HUES64 (cell line): ENCODE measurements around the gene RCAN2.
"Not testable (repeated sequence)": the region's sequence is repeated elsewhere in the genome, so short reads cannot be mapped to it uniquely, and the experiment has no call there.

Experiments used
- H3K27ac ChIP-seq: 2 replicates; pipeline ENCODE4 v1.7.0; 2013; ENCODE audit warnings: low read depth, low read length, inconsistent platforms
- H3K27me3 ChIP-seq: 2 replicates; pipeline ENCODE4 v1.6.1; 2013; ENCODE audit warnings: mild to moderate bottlenecking, low read length; ENCODE audit not compliant: insufficient read depth
- H3K36me3 ChIP-seq: 2 replicates; pipeline ENCODE4 v1.6.1; 2013; ENCODE audit warnings: mild to moderate bottlenecking, low read length; ENCODE audit not compliant: insufficient read depth
- H3K4me1 ChIP-seq: 2 replicates; pipeline ENCODE4 v1.6.1; 2013; ENCODE audit warnings: mild to moderate bottlenecking, low read length, moderate library complexity; ENCODE audit not compliant: insufficient read depth
- H3K4me3 ChIP-seq: 2 replicates; pipeline ENCODE4 v1.5.1; 2013; ENCODE audit warnings: mild to moderate bottlenecking, low read length, moderate library complexity
- H3K9ac ChIP-seq: 2 replicates; pipeline ENCODE4 v1.6.1; 2013; ENCODE audit warnings: mild to moderate bottlenecking, low read depth, low read length
- H3K9me3 ChIP-seq: 2 replicates; pipeline ENCODE4 v1.6.1; 2013; ENCODE audit warnings: low read depth, low read length; ENCODE audit not compliant: insufficient read depth
- WGBS: fragments of 150-250, 120-280 bp; methylation state at CpG from one replicate; pipeline ENCODE4 v1.1.7; 2013; ENCODE audit warnings: missing lambda C conversion rate; 5-methylcytosine and 5-hydroxymethylcytosine counted together

RCAN2 gene

DNA sequence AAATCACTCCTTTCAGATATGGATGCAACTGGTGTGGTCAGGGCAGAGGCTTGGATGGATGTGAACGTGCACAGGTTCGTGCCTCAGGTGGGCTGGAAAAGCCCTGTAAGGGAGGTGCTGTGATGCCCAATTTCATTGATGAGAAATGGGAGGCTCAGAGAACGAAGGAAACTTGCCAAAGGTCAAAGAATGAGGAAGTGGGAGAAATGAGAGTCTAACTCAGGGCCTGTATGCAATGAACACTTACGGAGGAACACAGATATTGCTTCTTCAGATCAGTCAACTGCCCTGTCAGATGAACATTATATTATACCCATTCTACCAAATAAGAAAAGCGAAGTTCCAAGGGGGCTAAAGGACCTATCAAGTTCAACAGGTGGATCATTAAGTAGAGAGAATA is 134.7 kb downstream of the RCAN2 start:
- no peak overlapping the region for H3K27ac ChIP-seq
- no peak overlapping the region for H3K4me3 ChIP-seq
- H3K27me3 ChIP-seq, result no peaks in the 10 kb centered on the region
- 92% methylated on average over 4 of the region's 5 CpGs for WGBS
- H3K9ac ChIP-seq, result no peak overlapping the region
- no peaks in the 10 kb centered on the region for H3K36me3 ChIP-seq
- H3K4me1 ChIP-seq, result no peaks in the 10 kb centered on the region
- H3K9me3 ChIP-seq, result peaks cover under 1% of the 10 kb centered on the region; the same call in 1 of the 2 replicates

DNA sequence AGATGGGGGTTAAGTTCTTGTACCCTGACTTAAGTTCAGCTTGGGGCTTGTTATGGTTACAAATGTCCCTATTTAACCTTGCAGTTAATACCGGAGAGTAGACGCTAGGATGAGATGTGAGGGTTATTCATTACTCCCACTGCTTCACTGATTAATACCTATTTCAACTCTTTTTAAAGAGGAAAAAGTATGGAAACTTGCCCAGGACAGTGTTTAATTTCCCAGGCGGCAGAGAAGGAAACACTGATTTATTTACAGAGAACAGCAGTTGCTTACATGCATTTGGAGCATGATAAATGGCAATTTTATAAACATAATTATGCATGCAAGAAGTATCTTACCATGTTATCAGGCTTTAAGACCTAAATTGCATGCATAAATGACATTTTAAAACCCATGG is 137.7 kb downstream of the RCAN2 start:
- Histone ChIP-seq H3K27ac (no peak overlapping the region), H3K4me1 (no peaks in the 10 kb centered on the region), H3K27me3 (no peaks in the 10 kb centered on the region), H3K9me3 (no peaks in the 10 kb centered on the region), H3K9ac (no peak overlapping the region), H3K36me3 (no peaks in the 10 kb centered on the region), H3K4me3 (no peak overlapping the region)
- 100% methylated on average over 1 of the region's 3 CpGs for WGBS

GRCh38 chr6:46352541-46353268 is 138.5 kb downstream of the RCAN2 start:
- no peaks in the 10 kb centered on the region for H3K27me3 ChIP-seq
- no peak overlapping the region for H3K27ac ChIP-seq
- no peaks in the 10 kb centered on the region for H3K9me3 ChIP-seq
- 95% methylated on average over 2 of the region's 2 CpGs for WGBS
- no peak overlapping the region for H3K9ac ChIP-seq
- H3K4me1 ChIP-seq, result no peaks in the 10 kb centered on the region
- no peak overlapping the region for H3K4me3 ChIP-seq
- no peaks in the 10 kb centered on the region for H3K36me3 ChIP-seq

DNA sequence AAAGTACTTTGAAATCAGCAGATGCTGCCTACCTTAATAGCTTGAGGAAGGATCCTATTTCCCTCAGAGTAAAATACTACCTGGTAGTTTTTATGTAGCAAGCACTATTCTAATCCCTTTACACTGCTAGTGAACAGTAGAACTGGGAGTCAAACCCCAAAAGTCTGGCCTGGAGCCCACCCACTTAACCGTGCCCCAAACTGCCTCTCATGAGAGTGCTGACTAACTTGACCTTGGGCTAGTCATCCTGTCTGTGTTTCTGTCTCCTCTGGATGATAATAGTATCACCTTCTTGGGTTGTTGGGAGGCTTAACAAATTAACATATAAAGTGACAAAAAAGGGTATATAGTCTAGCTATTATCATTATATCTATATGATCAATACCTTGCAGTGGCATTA is 140.5 kb downstream of the RCAN2 start:
- no peaks in the 10 kb centered on the region for H3K36me3 ChIP-seq
- 88% methylated on average over 1 of the region's 1 CpG for WGBS
- H3K4me1 ChIP-seq, result no peaks in the 10 kb centered on the region
- no peak overlapping the region for H3K27ac ChIP-seq
- no peak overlapping the region for H3K4me3 ChIP-seq
- no peaks in the 10 kb centered on the region for H3K9me3 ChIP-seq
- no peak overlapping the region for H3K9ac ChIP-seq
- no peaks in the 10 kb centered on the region for H3K27me3 ChIP-seq

GRCh38 chr6:46347669-46348068 is 143.6 kb downstream of the RCAN2 start:
- H3K9me3 ChIP-seq, result no peaks in the 10 kb centered on the region
- 94% methylated on average over 3 of the region's 3 CpGs for WGBS
- no peak overlapping the region for H3K27ac ChIP-seq
- H3K36me3 ChIP-seq, result no peaks in the 10 kb centered on the region
- no peaks in the 10 kb centered on the region for H3K27me3 ChIP-seq
- no peak overlapping the region for H3K4me3 ChIP-seq
- H3K9ac ChIP-seq, result no peak overlapping the region
- H3K4me1 ChIP-seq, result no peaks in the 10 kb centered on the region

DNA sequence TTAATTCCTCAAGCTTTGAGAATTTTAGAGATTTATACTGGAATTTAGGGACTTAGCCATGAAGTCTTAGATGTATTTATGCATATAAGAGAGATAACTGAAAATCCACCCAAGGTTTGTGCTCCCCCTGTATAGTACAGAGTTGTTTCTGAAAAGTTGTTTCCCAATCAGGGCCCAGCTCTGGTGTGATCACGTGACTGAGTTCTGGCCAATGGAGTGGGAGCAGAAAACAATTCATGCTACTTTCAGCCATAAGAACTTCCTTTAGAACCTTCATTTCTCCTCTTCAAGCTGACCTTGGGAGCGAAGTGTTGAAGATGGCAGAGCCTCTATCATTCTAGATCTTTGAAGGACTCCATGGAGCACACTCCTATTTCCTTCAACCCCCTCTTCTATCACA is 151.0 kb downstream of the RCAN2 start:
- H3K36me3 ChIP-seq, result no peaks in the 10 kb centered on the region

DNA sequence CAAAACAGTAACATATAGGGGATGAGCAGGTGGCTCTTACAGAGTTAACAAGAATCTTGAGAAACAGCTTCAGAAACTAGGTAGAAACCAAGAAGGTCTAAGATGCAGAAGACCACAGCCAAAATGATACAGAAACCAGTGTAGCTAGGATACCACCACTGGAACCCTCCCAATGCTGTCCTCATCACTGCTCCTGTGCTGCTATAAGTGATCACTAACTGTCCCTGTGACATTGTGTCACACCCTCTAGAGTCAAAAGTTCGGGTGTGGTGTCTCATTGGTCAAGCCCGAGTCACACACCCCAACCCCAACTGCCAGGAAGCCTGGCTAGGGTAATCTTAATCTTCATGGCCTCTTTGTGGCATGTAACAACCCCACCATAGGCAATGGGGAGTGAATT is 153.1 kb downstream of the RCAN2 start:
- 90% methylated on average over 2 of the region's 2 CpGs for WGBS
- H3K4me1 ChIP-seq, result peaks cover 4% of the 10 kb centered on the region; the same call in 1 of the 2 replicates
- H3K27ac ChIP-seq, result no peak overlapping the region
- no peaks in the 10 kb centered on the region for H3K36me3 ChIP-seq
- no peak overlapping the region for H3K9ac ChIP-seq
- H3K27me3 ChIP-seq, result no peaks in the 10 kb centered on the region
- no peak overlapping the region for H3K4me3 ChIP-seq
- no peaks in the 10 kb centered on the region for H3K9me3 ChIP-seq

More for the DNA sequence above, 151.0 kb downstream of the RCAN2 start:
- H3K9ac ChIP-seq, result no peak overlapping the region
- no peak overlapping the region for H3K4me3 ChIP-seq
- no peaks in the 10 kb centered on the region for H3K27me3 ChIP-seq
- H3K4me1 ChIP-seq, result no peaks in the 10 kb centered on the region
- H3K27ac ChIP-seq, result no peak overlapping the region
- no peaks in the 10 kb centered on the region for H3K9me3 ChIP-seq
- WGBS, result 91% methylated on average over 2 of the region's 2 CpGs

DNA sequence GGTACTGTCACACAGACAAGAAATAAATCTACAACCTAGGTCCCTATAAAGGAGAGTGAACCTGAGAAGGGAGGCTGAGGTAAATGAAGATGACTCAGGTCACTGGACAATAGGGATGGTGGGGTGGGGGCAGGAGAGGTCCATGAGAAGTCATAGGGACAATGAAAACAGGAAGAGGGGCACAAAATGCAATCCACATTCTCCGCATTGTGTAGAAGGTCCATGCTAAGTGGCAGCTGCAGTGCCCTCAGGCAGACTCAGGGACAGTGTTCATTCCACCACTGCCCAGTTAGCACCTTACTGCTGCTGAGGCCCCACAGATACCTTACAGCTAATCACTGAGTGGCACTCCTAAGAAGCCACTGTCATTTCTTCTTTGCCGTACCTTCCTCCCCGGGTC is 156.8 kb downstream of the RCAN2 start:
- Histone ChIP-seq H3K9ac (no peak overlapping the region), H3K9me3 (no peaks in the 10 kb centered on the region), H3K4me3 (no peak overlapping the region), H3K4me1 (peaks cover 4% of the 10 kb centered on the region; the same call in 1 of the 2 replicates), H3K27me3 (no peaks in the 10 kb centered on the region), H3K36me3 (no peaks in the 10 kb centered on the region), H3K27ac (no peak overlapping the region)
- WGBS, result 94% methylated on average over 3 of the region's 3 CpGs

DNA sequence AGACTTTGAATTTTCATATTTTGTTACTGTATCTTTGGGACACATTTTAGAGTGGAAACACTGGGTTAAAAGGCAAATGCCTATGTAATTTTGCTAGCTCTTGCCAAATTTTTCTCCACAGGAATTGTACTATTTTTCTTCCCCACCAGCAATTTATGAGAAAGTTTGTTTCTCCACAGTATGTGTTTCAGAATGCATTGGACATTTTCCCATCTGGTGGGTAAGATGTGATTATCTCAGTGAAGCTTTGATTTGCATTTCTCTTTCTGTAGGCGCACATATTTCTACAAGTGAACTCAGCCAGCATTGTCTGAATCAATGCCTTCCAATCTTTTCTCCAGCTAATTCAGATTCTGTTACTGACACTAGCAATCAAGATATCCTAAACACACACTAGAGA is 157.8 kb downstream of the RCAN2 start:
- H3K4me3 ChIP-seq, result no peak overlapping the region
- H3K27me3 ChIP-seq, result no peaks in the 10 kb centered on the region
- H3K9me3 ChIP-seq, result no peaks in the 10 kb centered on the region
- no peaks in the 10 kb centered on the region for H3K36me3 ChIP-seq
- H3K9ac ChIP-seq, result no peak overlapping the region
- 97% methylated on average over 1 of the region's 1 CpG for WGBS
- peaks cover 4% of the 10 kb centered on the region; the same call in 1 of the 2 replicates for H3K4me1 ChIP-seq
- no peak overlapping the region for H3K27ac ChIP-seq

DNA sequence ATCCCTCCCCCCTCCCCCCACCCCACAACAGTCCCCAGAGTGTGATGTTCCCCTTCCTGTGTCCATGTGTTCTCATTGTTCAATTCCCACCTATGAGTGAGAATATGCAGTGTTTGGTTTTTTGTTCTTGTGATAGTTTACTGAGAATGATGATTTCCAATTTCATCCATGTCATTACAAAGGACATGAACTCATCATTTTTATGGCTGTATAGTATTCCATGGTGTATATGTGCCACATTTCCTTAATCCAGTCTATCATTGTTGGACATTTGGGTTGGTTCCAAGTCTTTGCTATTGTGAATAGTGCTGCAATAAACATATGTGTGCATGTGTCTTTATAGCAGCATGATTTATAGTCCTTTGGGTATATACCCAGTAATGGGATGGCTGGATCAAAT is 158.8 kb downstream of the RCAN2 start:
- not testable (repeated sequence) for H3K4me3 ChIP-seq, H3K4me1 ChIP-seq, H3K27ac ChIP-seq, H3K36me3 ChIP-seq, H3K27me3 ChIP-seq, H3K9me3 ChIP-seq, H3K9ac ChIP-seq

GRCh38 chr6:46331461-46331860 is 159.8 kb downstream of the RCAN2 start:
- no peak overlapping the region for H3K4me3 ChIP-seq
- no peaks in the 10 kb centered on the region for H3K36me3 ChIP-seq
- no peak overlapping the region for H3K27ac ChIP-seq
- no peaks in the 10 kb centered on the region for H3K27me3 ChIP-seq
- H3K9me3 ChIP-seq, result no peaks in the 10 kb centered on the region
- H3K4me1 ChIP-seq, result peaks cover 5% of the 10 kb centered on the region
- no peak overlapping the region for H3K9ac ChIP-seq

DNA sequence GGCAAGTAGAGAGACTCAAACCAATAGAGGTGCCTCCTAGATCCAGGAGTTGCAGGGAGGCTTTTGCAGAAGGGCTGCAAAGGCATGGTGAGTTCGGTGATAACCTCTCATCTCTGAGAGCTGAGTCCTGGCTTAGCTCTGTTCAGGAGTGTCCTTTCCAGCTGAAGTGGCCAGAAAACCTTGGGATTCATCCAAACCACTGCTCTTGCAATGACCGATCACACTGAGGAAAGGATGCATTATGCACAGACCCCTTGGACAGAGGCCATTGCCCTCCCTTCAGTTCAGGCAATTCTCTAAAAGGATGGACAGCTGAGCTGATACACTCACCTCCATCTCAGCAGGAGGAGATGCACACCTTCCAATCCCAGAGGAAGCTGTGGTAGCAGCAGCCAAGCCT is 161.7 kb downstream of the RCAN2 start:
- Histone ChIP-seq H3K9me3 (no peaks in the 10 kb centered on the region), H3K27ac (no peak overlapping the region), H3K36me3 (no peaks in the 10 kb centered on the region), H3K9ac (no peak overlapping the region), H3K27me3 (no peaks in the 10 kb centered on the region), H3K4me1 (peaks cover 20% of the 10 kb centered on the region), H3K4me3 (no peak overlapping the region)
- 47% methylated on average over 2 of the region's 2 CpGs for WGBS
